Measurements from ENCODE around the gene SPATA21.
"Not testable (repeated sequence)": the region's sequence is repeated elsewhere in the genome, so short reads cannot be mapped to it uniquely, and the experiment has no call there.

Gene SPATA21

GRCh38 chr1:16436946-16437474 lies at the start of gene SPATA21:
Gene SPATA21, minus strand, starts transcription at chr1:16437424. Its CDS starts 6,053 bp downstream, at chr1:16431371.
- no peak for DNase-seq

DNA sequence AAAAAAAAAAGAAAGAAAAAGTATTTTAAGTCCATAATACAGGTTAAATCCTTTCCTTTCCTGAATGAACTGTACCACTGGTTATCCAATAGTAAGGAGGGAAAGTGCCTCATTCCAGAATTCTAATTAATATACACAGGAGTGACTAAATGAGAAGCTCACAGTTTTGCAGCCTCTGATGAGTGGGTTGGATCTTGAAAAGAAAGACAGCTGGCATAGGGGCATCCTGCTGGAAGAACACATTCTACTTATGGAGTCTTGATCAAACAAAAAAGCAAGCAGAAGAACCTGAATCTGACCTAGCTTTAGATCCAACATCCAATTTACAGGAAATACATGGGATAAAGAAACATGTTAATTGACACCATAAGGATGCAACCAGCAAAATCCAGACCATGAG lies 49.8 kb upstream of the SPATA21 start:
- not testable (repeated sequence) for DNase-seq

GRCh38 chr1:16486316-16486715 lies 49.1 kb upstream of the SPATA21 start:
- DNase-seq = not testable (repeated sequence)

- no peak for DNase-seq
Observed at GRCh38 chr1:16484931-16485330, 47.7 kb upstream of the SPATA21 start.

- DNase-seq = no peak
Observed at GRCh38 chr1:16484501-16484835, 47.2 kb upstream of the SPATA21 start.

DNA sequence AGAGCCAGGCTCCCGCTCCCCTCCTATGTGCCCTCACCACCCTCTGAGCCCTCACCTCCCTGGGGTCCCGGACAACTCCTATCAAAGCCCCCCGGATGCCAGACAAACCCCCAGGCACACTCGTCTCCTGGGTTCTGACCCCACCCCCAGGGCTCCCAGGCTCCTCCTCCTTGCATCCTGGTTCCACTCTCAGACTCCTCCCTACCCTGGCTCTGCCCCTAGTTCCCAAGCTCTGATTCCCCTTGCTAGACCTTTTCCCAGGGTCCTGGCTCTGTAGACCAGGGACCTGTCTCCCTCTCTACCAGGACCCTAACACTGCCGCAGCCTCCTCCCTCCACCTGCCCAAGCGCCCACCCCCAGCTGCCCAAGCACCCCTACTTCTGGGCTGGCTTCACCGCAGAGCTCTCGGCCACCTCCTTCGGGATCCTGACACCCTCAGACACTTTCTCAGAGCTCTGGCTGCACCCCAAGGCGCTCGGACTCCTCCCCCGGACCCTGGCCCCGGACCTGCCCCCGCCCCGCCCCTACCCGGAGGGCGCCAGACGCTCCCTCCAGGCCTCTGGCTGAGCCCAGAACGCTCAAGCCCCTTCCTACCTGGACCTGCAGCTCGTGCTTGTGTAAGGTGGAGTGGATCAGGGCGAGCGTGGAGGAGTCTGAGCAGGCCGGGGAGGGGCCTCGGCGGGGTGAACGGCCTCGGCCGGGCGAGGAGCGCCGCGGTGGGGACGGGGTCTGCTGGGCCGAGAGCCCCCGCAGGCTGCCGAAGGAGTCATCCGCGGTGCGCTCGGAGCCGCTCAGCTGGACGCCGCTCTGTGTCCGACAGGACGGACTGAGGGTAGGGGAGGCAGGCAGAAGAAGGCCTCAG lies 46.6 kb upstream of the SPATA21 start:
- DNase-seq = not testable (repeated sequence)

- DNase-seq = not testable (repeated sequence)
Observed at GRCh38 chr1:16483146-16483545, 45.9 kb upstream of the SPATA21 start.

DNA sequence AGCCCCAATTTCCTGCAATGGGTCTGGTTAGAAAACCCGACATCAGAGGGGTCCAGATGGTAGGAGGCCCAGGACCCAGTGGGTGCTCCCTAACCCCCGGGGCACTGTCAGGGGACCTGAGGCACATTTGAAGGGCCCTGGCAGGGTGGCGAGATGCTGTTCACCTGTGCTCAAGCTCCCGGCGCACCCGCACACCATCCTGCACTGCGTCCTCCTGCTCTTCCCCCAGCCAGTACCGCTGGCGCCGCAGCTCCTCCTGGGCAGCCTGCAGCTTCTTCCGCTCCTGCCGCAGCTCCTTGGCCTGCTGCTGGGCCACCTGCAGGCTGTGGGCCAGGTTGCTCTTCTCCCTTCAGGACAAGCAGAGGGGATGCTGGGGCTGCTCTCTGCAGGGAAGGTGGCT lies 40.9 kb upstream of the SPATA21 start:
- no peak for DNase-seq

- DNase-seq = not testable (repeated sequence)
Observed at GRCh38 chr1:16475771-16476770, 38.8 kb upstream of the SPATA21 start.

GRCh38 chr1:16474891-16475290 lies 37.7 kb upstream of the SPATA21 start:
- DNase-seq = not testable (repeated sequence)

DNA sequence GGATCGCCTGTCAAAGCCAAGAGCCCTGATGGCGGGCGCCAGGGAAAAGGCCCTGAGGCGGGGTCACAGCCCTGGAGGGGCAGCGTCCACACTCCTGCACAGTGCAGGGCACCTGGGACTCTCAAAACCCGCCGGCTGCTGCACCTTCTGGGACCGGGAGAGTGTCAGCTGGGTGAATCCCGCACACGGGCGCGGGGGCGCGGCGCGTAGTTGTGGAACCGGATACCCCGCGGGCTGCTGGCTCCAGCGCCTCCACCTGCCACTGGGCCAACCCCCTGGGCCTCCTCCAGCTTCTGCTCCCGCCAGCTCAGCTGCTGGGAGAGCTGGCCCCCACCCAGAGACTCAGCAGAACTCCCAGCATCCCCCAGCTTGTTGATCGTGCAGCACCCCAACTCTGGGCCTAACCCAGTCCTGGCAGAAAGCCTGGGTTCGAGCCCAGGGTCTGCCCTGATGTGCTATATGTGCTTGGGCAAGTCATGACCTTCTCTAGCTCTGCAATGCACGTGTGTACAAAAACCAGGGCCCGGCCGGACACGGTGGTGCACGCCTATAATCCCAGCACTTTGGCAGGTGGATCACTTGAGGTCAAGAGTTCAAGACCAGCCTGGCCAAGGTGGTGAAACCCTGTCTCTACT lies 37.1 kb upstream of the SPATA21 start:
- DNase-seq = no peak

- DNase-seq = no peak
Observed at GRCh38 chr1:16468558-16468957, 31.3 kb upstream of the SPATA21 start.

- DNase-seq = no peak
Observed at GRCh38 chr1:16464917-16465625, 27.8 kb upstream of the SPATA21 start.

GRCh38 chr1:16462773-16463330 lies 25.6 kb upstream of the SPATA21 start:
- no peak for DNase-seq

GRCh38 chr1:16461681-16462080 lies 24.5 kb upstream of the SPATA21 start:
- no peak for DNase-seq

DNA sequence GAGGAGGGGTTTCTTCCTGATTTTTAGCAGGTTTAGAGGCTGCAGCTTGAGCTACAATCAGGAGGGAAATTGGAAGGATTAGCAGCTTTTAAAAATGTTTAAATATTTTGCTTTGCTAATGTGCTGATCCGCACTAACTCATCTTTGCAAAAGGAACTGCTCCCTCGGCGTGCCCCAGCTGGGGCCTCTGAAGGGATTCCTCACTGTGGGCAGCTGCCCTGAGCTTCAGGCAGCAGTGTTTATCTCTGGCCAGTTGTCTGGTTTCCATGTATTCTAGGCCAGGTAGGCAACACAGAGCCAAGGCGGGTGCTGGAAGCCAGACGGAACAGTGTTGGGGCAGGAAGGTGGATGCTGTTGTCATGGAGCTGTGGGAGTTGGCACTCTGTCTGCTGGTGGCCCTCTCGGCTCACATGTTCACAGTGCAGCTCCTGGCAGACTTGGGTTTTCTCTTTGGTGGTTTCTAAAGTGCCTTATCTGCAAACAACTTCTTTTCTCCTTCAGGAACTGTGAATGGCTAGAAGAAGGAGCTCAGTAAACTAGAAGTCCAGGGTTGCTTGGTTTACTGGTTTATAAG lies 22.2 kb upstream of the SPATA21 start:
- no peak for DNase-seq

DNA sequence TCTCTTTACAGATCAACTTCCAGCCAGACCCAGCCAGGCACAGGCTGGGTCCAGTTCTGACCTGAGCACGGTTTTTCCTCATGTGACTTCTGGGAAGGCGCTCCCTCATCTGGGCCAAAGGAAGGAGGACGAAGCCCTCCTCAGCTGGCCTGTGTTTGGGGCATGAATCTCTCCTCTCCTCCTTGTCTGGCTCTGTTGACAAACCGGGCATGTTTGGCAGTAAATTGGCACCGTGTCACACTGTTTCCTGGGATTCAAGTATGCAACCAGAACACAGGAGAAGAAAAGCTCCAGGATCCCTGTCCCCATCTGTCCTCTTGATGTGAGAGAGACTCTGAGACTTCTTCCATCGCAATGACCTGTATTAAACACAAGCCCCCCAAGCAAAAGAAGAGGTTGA lies 21.6 kb upstream of the SPATA21 start:
- no peak for DNase-seq

- DNase-seq = not testable (repeated sequence)
Observed at GRCh38 chr1:16456151-16456550, 18.9 kb upstream of the SPATA21 start.

- not testable (repeated sequence) for DNase-seq
Observed at GRCh38 chr1:16454909-16455308, 17.7 kb upstream of the SPATA21 start.

GRCh38 chr1:16451841-16452528 lies 14.8 kb upstream of the SPATA21 start:
- DNase-seq = no peak

Data from activated CD4-positive, alpha-beta T cell treated with anti-CD3 and anti-CD28 coated beads, Interleukin-2, amount 50 U/mL, for 4 hours (primary cell).